GM12875 (cell line): Measurements from ENCODE around the gene SMIM41.

Source experiments
- H3K4me3 ChIP-seq: one replicate; pipeline ENCODE4 v1.5.1; 2011; ENCODE audit warnings: low read depth, low read length, control low read depth
- TF ChIP-seq, protein P1 (sequence below): IDR thresholded peaks from 2 replicates; pipeline ENCODE4 v1.5.1; 2011; ENCODE audit warnings: low read depth, mild to moderate bottlenecking, control low read depth, inconsistent platforms, low read length, moderate library complexity, borderline replicate concordance; ENCODE audit not compliant: insufficient read depth

Gene SMIM41

DNA sequence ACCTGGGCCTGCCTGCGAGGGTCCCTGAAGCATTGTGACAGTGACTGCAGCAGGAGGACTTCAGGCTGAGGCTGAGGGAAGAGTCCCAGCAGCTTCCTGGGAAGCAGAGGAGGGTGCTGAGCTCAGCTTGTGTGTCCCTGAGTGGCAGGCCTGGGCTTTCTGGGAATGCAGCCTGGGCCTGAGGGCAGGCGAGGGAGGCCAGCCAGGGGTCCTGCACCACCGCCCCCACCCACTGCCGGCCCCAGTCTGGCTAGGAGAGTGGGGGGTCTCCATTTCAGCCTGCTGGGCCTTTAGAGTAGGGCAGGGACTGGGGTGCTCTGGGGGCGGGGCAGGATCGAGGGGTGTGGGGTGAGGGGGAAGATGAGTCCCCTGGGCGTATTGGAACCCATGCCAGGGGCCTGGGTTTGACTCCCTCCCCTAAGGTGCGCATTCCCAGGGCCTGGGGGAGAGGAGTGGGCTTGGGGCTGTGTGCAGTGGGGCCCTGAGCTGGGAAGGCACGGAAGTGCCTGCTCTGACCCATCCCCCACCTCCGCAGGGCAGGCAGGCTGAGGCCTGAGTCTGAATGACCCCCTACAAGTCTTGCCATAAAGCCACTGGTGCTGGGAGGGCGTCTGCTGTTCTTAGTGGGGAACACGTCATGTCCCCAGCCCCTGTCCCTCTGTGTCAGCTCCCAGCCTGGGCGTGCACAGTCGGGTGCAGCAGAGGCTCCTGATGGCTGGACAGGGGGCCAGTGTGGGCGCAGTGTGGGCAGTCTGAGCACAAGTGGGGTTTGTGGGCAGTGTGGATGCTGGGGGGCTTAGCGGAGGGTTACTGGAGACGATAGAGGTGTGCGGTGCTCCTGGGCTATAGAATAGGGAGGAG lies 66.0 kb downstream of the SMIM41 start:
- TF ChIP-seq, protein P1, sequence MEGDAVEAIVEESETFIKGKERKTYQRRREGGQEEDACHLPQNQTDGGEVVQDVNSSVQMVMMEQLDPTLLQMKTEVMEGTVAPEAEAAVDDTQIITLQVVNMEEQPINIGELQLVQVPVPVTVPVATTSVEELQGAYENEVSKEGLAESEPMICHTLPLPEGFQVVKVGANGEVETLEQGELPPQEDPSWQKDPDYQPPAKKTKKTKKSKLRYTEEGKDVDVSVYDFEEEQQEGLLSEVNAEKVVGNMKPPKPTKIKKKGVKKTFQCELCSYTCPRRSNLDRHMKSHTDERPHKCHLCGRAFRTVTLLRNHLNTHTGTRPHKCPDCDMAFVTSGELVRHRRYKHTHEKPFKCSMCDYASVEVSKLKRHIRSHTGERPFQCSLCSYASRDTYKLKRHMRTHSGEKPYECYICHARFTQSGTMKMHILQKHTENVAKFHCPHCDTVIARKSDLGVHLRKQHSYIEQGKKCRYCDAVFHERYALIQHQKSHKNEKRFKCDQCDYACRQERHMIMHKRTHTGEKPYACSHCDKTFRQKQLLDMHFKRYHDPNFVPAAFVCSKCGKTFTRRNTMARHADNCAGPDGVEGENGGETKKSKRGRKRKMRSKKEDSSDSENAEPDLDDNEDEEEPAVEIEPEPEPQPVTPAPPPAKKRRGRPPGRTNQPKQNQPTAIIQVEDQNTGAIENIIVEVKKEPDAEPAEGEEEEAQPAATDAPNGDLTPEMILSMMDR: no peak
- H3K4me3 ChIP-seq: no peak overlapping the region

DNA sequence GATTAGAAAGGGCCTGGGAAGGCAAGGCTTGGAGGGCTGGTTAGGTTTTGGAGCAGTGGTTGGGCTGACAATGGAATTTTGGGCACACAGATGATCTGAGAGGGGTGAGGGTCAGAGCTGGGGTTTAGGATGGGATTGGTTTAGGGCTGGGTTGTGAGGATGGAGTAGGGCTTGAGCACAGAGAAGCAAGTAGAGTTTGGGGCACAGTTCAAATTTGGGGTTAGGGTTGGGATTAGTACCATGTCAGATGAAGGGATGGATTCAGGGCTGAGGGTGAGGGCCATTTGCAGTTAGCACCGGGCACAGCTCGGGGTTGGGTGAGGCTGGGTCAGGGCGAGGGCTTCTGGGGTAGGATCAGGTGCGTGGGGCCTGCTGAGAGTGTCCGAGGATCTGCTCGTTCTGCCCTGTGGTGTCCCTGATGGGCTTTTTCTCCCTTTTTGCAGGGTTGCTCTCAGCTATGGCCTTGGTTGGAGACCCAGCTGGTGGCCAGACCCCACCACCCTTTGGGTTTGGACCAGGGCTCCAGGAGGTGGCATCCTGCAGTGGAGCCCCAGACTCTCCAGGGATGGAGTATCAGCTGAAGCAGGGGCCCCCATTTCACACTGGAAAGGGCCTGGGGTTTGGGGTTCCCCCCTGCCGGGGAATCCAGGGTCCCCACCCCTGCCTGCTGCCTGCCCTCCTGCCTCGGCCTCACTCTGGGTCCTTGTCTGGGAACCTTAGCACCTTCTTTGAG lies 66.8 kb downstream of the SMIM41 start:
- H3K4me3 ChIP-seq: no peak overlapping the region
- TF ChIP-seq, protein P1: no peak

DNA sequence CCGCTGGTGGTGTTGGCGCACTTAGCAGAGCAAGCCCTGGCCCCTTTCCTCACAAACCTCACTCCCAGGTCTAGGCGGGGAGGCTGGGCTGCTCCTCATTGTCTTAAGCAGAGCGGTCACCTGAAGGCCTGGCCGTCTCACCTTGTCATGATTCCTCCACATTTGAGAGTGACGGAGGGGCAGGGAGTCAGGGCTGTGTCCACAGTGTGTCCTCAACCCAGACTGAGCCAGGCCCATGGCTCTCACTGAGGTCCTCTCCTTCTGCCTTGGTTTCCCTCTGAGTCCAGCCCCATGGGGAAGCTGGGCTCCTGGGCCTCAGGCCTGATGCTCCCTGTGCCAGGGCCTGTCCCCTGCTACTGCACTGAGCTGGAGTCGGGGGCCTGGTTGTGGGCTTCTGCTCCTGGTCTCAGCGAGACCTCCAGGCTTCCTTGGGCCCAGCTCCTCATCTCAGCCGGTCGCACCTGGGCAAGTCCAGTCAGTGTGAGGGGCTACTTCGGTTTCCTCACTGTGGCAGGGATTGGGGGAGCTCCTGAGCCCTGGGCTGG lies 67.4 kb downstream of the SMIM41 start:
- H3K4me3 ChIP-seq: no peak overlapping the region
- TF ChIP-seq, protein P1: no peak

DNA sequence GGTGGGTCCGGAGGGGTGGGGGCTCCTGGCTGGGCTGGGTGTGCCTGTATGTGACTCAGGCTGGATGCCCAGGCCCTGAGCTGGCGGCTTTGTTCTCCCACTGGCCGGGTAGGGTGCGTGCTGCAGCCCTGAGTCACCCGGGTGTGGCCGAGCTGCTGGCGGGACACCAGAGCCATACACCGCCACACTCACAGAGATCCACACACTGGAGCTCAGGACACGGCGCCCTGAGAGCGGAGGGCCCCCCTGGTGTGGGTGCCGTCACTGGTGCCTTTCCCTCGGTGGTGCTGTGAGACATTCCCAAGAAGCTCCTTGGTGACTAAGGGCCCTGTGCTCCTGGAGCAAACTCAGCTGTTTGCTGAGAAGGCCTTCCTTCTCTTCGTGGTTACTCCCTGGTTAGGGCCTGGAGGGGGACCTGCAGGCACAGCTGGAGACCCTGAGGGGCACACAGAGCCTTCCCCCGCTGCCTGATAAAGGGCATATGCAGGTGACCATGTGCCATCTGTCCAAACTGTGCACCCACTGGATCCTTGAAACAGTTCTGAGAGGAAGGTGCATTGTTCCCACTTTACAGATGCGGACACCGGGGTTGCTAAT lies 68.0 kb downstream of the SMIM41 start:
- no peak overlapping the region for H3K4me3 ChIP-seq

DNA sequence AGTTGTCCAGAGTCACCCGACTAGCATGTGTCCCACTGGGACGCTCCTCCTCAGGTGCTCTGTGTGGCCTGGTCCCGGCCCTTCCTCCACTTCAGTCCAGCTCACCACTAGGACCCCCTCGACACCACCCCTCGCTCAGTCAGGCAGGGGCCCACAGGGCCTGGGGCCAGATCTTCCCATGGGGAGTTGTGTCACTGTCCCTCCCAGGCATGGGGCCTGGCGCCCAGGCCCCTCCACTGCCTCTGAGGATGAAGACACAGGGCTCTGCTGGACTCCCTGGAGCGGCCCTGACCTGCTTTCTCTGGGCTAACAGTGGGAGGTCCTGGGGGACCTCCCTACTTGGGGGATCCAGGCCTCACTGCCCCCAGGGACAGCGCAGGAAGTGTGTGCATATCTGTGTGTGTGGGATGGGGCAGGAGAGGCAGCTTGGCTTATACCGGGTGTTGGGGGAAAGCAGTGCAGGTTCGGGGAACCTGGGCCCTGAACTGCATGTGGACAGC lies 68.5 kb downstream of the SMIM41 start:
- TF ChIP-seq, protein P1: no peak

More for the DNA sequence above, 68.0 kb downstream of the SMIM41 start:
- TF ChIP-seq, protein P1: no peak

DNA sequence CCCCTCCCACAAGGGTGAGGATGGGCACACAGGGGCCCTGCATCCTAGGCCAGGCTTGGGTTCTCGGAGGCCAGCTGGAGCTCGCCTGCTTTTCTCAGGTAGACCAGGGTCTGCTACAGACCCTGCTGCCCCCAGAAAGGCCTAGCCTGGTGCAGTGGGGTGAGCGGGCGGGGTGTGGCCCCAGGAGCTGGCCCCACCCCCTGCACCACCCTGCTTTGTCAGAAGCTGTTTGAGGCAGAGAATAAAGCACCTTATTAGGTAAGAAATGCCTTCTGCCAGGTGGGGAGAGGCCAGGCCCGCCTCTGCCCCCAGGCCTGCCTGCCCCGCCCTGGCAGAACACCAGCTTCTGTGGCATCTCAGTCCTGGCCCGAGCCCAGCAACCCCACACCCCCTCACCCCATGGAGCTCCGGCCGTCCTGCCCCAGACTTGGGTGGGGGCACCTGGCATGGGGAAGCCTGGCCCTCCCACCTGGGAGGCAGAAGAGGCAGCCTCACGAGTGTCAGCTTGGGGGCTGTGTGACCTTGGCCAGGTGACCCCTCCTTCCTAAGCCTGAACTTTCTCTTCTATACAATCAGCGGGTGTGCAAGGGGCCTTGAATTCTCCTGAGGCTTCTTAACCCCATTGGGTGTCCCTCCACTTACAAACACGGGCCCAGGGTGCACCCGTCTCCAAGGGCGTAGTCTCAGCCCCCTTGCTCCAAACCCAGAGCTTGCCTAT lies 69.1 kb downstream of the SMIM41 start:
- H3K4me3 ChIP-seq: no peak overlapping the region
- TF ChIP-seq, protein P1: no peak

More for the DNA sequence above, 68.5 kb downstream of the SMIM41 start:
- no peak overlapping the region for H3K4me3 ChIP-seq
